HG02870 (cell line): ENCODE measurements around the gene VLDLR.

Experiments
- ATAC-seq: cut with Tn5 transposase; IDR thresholded peaks from one replicate; pipeline ENCODE4 v1.9.1; 2021; ENCODE audit warnings: mild to moderate bottlenecking, moderate library complexity; ENCODE audit not compliant: unreplicated experiment

The VLDLR gene

GRCh38 chr9:2662496-2662895 is 40.9 kb downstream of the VLDLR start:
- ATAC-seq: no peak

GRCh38 chr9:2663461-2664173 is 42.0 kb downstream of the VLDLR start:
- no peak for ATAC-seq

GRCh38 chr9:2664174-2665065 is 42.8 kb downstream of the VLDLR start:
- no peak for ATAC-seq

GRCh38 chr9:2666569-2666968 is 45.0 kb downstream of the VLDLR start:
- no peak for ATAC-seq

- no peak for ATAC-seq
Observed at GRCh38 chr9:2673161-2673560, 51.6 kb downstream of the VLDLR start.

GRCh38 chr9:2674141-2674824 is 52.7 kb downstream of the VLDLR start:
- no peak for ATAC-seq

GRCh38 chr9:2675834-2676233 is 54.2 kb downstream of the VLDLR start:
- ATAC-seq: no peak

GRCh38 chr9:2676466-2676865 is 54.9 kb downstream of the VLDLR start:
- ATAC-seq: no peak

- no peak for ATAC-seq
Observed at GRCh38 chr9:2677915-2678889, 56.6 kb downstream of the VLDLR start.

- ATAC-seq: no peak
Observed at GRCh38 chr9:2679011-2679410, 57.4 kb downstream of the VLDLR start.

GRCh38 chr9:2681981-2682380 is 60.4 kb downstream of the VLDLR start:
- ATAC-seq: no peak

- no peak for ATAC-seq
Observed at GRCh38 chr9:2686911-2687310, 65.3 kb downstream of the VLDLR start.

GRCh38 chr9:2688636-2689035 is 67.0 kb downstream of the VLDLR start:
- ATAC-seq: no peak

- no peak for ATAC-seq
Observed at GRCh38 chr9:2691212-2691611, 69.6 kb downstream of the VLDLR start.

- ATAC-seq: no peak
Observed at GRCh38 chr9:2691626-2692025, 70.0 kb downstream of the VLDLR start.

- no peak for ATAC-seq
Observed at GRCh38 chr9:2693056-2693455, 71.5 kb downstream of the VLDLR start.

GRCh38 chr9:2697492-2697891 is 75.9 kb downstream of the VLDLR start:
- no peak for ATAC-seq

GRCh38 chr9:2700398-2700797 is 78.8 kb downstream of the VLDLR start:
- ATAC-seq: no peak

- ATAC-seq: no peak
Observed at GRCh38 chr9:2700909-2701550, 79.4 kb downstream of the VLDLR start.

- no peak for ATAC-seq
Observed at GRCh38 chr9:2704504-2704903, 82.9 kb downstream of the VLDLR start.
